OCI-LY1 (cell line): ENCODE measurements around the gene EYS.

Experiments used
- EZH2 ChIP-seq: fragments of 200-600 bp; sonication (generic), shearing (Covaris generic); IDR thresholded peaks from 2 replicates; pipeline ENCODE4 v1.8.0; 2017; ENCODE audit warnings: borderline replicate concordance, mixed run types, mild to moderate bottlenecking, antibody characterized with exemption, low read length, moderate library complexity, mixed read lengths
- TF ChIP-seq, protein P1 (sequence below): fragments of 200-600 bp; sonication (generic), shearing (Covaris generic); IDR thresholded peaks from 2 replicates; pipeline ENCODE4 v1.5.1; 2017; ENCODE audit warnings: mild to moderate bottlenecking, antibody characterized with exemption, low read length, moderate library complexity, mixed read lengths

DNA sequence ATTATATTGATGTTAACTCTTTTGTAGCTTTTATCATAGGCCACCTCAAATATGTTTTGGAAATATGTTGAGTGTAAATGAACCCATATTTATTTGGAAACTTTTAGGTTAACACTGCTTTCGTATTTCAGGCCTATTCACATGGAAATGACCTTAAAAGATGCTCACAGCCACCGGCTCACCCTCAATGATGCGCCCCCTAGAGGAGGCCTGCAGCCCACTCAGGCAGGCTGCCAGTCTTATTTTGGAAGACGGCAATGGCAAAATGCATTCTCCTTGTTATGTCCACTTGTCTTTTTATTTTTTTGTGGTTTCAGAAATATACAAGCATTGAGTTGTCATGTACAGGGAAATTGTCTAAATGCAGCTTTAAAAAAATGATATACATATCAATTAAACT is 1201.7 kb downstream of the EYS start:
- TF ChIP-seq EZH2 = no peak
- TF ChIP-seq, protein P1, sequence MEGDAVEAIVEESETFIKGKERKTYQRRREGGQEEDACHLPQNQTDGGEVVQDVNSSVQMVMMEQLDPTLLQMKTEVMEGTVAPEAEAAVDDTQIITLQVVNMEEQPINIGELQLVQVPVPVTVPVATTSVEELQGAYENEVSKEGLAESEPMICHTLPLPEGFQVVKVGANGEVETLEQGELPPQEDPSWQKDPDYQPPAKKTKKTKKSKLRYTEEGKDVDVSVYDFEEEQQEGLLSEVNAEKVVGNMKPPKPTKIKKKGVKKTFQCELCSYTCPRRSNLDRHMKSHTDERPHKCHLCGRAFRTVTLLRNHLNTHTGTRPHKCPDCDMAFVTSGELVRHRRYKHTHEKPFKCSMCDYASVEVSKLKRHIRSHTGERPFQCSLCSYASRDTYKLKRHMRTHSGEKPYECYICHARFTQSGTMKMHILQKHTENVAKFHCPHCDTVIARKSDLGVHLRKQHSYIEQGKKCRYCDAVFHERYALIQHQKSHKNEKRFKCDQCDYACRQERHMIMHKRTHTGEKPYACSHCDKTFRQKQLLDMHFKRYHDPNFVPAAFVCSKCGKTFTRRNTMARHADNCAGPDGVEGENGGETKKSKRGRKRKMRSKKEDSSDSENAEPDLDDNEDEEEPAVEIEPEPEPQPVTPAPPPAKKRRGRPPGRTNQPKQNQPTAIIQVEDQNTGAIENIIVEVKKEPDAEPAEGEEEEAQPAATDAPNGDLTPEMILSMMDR = peak; percentile 82
